GM19452 (cell line): ENCODE results near the gene PNCK.
"Not testable (repeated sequence)": the region's sequence is repeated elsewhere in the genome, so short reads cannot be mapped to it uniquely, and the experiment has no call there.

Experiments used
- ATAC-seq: cut with Tn5 transposase; IDR thresholded peaks from one replicate; pipeline ENCODE4 v1.9.1; 2021; ENCODE audit not compliant: unreplicated experiment

PNCK gene

DNA sequence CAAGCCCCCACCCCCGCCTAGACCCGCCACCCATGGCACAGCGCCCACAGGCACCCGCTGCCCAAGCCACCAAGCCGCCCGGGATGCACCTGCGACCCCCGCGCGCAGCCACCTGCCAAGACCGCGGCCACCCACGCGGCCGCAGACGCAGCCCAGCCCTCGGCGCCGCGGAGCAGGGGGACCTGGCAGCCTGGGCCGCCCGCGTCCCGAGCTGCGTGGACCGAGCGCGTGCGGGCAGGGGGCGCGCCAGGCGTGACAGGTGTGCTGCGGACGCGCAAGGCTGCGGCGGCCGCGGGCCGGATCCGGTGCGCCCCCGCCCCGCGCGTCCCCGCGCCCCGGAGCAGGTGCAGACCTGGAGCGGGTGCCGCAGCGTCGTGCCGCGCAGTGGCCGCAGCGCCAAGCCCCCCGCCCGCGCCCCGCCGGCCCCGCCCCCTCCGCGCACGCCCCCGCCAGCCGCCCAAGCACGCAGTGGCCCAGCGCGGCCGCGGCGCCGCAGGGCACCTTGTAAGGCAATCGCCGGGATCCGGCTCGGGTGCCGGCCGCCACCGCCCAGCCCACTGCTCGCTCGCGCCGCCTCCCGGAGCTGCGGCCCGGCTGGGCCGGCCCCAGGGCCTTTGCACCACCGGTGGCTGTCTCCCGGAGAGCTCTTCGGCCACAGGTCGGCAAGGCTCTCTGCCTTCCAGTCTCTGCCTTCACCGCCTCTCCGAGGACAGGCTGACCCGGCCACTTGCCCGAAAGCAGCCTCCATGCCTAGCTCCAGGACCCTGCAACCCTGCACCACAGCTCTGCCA, at the start of gene PNCK:
PNCK (minus strand) TSS at position 386 of the 791 bp plus-strand sequence. CDS start 737 bp downstream, outside the sequence.
- ATAC-seq: no peak

DNA sequence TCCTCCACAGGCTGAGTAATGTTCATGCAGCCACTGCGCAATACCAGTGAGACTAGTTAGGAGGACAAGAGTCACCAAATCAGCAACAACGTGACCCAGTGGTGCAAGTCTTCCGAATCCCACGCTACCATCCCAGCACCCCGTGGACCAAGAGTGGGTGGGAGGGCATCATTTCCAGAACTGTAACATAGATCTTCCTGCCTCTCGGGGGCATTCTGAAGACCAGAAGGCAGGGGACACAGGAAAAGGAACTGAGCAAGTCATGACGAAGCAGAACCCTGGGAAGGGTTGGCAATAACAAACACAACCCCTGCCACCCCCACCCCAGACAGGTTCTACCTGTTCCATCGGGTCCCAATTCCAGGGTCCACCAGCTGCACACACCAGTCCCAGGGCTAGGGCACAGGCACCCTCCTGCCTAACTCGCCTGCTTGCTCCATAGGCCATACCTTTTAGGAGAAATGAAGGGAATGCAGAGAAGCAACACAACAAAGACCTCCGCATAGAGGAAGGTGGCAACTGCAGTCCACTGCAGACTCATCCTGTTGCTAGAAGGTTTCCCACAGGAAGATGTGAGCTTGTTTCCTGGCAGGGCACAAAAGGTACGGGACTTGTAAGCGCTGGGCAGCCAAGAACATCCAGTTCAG, 49.2 kb upstream of the PNCK start:
- ATAC-seq: no peak

- ATAC-seq: no peak
Measured at GRCh38 chrX:153719701-153720100, 46.1 kb upstream of the PNCK start.

DNA sequence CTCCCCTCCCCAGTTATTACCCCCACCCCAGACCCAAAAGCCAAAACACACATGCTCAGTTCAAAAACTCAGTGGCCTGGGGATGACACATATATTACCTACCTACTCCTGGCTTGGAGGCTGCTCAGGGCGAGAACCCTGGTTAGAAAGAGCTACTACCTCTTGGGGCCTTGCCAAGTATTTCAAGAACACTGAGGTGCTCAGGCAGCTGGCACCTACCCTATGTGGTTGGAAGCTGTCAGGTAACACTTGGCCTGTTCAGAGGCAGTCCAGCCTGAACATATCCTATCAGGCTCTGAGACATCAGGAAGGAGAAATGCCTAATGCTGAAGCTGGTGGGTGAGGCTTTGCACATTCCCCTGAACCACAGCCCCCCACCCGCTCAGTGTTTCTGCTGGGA, 45.6 kb upstream of the PNCK start:
- ATAC-seq: no peak

DNA sequence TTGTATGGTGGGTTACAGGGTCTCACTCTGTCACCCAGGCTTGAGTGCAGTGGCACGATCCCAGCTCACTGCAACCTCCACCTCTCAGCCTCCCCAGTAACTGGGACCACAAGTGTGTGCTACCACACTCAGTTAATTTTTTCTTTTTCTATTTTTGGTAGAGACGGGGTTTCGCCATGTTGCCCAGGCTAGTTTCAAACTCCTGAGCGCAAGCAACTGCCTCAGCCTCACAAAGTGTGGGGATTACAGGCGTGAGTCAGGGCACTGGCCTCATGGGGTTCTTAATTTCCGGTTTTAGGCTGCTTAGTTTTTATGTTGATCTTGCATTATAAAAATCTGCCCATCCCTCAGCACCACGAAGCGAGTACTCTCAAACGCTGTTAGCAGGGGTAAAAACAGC, 43.8 kb upstream of the PNCK start:
- ATAC-seq: no peak

DNA sequence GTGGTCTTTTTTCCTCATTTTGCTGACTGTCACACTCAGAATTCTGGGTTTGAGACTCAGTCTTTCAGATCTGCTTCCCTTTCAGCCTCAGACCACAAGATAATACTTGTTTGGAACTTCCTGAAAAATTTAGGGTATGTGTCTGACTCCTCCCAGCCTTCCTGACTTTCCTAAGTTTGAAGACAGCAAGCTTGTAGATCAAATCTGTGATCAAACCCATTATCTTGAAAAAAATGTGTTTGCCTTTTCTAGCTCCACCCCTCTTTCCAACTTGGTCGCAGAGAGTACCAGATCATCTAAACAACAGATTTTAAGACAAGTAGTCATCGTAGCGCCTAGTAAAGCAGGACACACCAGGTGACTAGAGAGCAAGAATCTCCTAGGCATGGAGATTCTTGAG, 40.6 kb upstream of the PNCK start:
- ATAC-seq: no peak

DNA sequence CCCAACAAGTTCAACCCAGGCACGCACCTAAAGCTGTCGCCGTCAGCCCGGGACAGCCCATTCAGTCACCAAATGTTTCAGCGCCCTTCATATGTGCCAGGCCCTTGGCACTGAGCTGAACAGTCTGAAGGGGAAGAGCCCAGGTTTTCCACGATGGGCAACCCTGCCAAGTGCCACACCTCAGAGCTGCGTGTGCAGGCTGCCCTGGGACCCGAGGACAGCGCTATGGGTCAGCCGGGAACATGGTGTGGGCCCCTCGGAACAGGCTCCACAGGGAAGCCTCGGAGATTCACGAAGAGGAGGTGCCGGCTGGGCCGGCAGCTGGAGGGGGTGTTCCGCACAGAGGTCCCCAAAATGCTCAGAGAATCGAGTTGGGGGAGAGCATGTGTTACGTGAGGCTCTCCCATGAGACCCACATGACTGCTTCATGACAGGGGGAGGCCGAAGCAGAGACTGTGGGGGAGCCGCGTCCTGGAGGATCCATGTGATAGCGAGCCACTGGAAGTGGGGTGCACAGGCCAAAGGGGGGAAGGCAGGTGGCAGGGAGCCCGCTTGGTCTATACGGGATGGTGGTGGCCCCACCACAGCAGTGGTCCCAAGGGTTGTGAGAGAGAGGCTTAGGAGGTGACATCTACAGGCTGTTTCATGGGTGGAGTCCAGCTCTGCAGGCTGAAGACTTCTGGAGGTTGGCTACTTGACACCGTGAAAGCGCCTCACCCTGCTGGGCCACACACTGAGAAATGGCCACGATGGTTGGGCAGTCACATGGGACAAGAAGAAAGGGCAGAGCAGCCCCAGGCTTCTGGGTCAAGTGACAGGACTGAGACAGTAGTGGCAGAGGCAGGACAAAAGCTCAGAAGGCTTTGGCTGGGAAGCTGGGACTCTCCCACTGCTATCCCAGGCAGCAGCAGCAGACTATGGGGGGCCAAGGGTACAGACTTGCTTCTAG, 36.4 kb upstream of the PNCK start:
- no peak for ATAC-seq

DNA sequence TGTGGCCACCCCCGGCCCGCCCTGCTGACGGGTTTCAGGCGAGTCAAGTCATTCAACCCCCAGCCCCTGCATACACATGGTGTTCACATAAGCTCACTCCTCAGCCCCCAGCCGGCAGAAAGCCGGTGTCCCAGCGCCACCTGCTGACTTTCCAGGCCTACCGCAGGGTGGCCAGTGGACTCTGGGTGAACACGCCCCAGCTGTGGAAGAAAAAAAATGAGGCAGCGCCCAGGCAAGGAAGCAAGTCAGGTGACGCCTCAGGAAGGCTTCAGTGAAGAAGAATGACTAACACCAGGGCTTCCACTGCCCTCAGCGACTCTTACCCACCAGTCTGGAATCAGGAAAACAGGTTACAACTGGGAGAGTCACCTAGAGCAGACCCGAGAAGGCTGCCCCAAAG, 34.8 kb upstream of the PNCK start:
- ATAC-seq: no peak

GRCh38 chrX:153707406-153707805, 33.8 kb upstream of the PNCK start:
- ATAC-seq: no peak

GRCh38 chrX:153706799-153707198, 33.2 kb upstream of the PNCK start:
- no peak for ATAC-seq

DNA sequence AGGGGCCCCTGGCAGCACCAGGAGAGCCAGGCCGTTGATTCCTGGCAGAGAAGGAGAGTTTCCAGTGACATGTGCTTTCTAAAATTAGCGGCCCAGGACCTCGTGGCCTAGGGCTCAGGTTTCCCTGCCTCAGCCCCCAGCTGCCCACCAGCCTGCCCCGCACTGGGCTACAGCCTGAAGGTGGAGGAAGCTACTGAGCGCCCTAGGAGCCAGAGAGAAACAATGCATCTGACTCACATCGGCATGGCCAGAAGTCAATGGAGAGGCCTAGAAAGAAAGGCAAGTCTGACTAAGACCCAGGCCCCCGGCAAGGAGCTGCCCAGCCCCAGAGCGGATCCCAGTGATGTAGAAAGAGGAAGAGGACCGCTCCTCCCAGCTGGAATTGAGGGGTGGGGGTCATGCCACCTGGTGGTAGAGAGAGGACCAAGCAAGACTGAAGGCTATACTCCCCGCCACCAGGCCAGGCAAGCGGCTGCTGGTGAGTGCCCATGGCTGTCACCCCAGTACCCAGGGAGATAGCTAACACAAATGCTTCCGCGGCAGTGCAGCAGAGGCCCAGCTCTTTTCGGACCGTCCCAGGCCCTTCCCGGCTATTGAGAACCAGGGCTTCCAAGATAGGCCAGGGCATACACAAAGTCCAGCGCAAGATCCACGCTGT, 31.9 kb upstream of the PNCK start:
- not testable (repeated sequence) for ATAC-seq

DNA sequence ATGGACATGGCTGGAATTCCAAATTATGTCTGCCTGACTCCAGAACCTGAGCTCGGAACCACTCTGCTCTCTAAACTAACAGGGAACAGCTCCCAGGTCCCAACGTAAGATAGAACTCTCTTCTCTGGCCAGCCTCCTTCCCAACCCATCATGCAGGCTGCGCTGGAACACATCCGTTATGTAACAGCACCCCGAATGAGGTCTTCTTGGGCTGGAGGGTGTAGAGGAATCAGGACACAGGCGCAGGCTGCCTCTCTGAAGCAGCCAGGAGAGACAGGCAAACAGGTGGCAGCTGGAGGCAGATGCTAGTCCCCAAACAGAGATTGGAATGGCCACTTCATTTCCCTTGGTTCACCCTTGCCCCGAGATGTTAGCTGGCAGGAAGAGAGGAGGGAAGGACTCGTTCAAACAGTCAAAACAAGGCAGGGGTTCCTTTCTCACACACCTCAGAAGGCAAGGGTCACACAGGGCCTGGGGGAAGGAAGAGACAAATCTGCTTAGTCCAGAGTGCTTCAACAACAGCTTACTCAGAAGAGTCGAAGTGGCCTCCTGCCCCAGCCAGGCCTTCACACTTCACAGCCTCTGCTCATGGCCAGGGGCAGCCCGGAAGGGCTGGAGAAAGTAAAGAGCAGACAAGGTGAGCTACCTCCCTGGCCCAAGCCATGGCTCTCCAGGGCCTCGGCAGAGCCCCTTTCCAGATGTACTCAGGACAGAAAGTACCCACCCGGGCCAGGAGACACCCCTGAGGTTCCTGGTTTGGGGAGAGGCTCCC, 31.2 kb upstream of the PNCK start:
- not testable (repeated sequence) for ATAC-seq

DNA sequence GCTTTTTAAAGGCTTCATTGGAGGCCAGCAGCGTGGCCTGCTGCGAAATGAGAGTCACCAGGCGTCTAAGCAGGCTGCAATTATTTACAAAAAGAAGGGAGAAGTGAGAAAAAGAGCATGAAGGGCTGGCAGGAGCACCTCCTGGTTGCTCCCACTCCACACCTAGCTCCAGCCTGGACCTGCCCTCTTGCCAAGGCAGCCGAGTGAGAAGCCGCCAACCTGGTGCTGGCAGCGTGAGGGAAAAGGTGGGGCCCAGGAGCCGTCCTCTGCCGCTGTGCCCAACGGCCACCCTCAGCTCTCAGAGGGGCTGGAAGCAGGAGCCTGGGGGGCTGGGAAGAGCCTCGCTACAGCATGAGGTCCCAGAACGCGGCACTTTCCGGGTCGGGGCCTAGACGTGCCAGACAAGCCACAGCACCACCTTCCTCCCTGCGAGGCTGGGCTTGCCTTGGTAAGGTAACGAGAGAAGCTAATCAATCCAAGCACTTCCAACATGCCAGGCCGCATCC, 30.5 kb upstream of the PNCK start:
- ATAC-seq: no peak

- ATAC-seq: no peak
Measured at GRCh38 chrX:153703036-153703370, 29.4 kb upstream of the PNCK start.

DNA sequence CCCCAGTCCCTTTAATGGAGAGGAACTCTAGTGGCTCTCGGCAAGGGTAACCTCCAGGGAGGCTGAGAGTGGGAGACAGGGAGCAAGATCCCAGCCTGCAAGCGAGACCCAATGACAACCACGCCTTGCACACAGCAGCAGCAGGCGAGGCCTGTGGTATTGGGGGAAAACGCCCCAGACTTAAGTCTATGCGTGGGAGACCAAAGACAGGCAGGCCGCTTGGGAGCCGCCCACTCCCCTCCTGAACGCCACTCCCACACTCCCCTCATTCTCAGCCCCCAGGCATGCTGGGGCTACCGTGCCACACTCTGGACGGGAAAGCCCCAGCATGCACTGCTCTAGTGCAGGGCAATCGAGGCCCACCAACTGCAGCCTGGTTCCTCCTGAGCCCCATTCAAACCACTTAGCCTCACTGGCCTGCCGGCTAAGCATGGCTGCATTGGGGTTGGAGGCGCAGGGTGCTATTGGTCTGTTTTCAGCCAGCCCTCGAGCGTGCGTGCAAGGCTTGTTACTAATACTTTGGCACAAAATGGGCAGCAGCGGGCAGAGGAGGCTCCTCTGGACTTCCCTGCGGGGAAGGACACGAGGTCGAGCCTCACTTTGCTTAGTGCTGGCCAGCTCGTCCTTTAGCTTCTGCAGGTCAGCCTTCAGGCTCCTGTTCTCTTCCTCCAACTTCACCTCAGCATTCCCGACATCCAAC, 28.9 kb upstream of the PNCK start:
- no peak for ATAC-seq

DNA sequence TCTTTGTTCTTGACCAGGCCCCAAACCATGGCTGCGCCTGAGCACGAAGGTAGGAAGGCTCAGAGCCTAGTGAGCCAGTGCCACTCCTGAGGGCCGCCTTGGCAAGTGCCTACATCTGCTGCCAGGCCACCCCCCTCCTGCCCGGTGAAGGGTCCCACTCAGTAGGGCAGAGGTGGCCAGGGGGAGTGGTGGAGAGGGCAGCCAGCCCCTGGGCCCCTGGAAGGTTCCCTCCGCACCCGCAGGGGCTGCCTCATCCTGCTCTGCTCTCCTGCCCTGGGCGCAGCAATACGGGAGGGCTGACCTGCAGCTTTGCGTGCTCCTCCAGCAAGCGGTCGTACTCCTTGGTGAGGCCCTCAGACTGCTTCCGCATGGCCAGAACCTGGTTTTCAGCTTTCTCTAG, 28.1 kb upstream of the PNCK start:
- no peak for ATAC-seq

- ATAC-seq: no peak
Measured at GRCh38 chrX:153700967-153701366, 27.4 kb upstream of the PNCK start.

DNA sequence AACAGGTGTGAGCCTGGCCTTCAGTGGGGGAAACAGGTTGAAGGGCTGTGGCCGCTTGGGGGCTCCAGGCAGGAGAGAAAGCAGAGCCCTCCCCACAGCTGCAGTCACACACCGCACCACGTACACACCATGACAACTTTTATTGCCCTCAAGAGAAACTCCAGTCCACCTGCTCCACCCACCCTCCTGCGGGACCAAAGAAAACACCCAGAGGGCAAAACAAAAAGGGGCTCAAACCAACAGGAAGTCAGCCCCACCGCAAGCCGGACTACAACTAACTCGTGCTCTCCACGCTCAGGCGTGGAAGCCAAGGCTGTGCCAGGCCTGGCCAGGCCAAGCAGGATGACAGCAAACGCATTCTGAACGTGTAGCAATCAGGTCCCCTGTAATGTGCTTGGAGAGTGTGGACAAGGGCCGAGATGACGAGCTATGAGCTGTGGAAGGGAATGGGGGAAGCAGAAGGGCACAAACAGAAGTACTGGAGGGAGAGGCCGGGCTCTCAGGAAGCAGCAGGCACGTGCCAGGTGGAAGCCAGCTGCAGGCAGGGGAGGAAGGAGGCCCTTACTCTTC, 26.8 kb upstream of the PNCK start:
- no peak for ATAC-seq

GRCh38 chrX:153699784-153700371, 26.3 kb upstream of the PNCK start:
- not testable (repeated sequence) for ATAC-seq
